Islet precursor cell (in vitro differentiated cells): ENCODE results near the gene CBFA2T3.

Experiments
- DNase-seq: peaks from one replicate; pipeline ENCODE4 v3.0.0-alpha.2; 2018

Gene CBFA2T3

GRCh38 chr16:88936556-88937205 is 40.3 kb downstream of the CBFA2T3 start:
- no peak for DNase-seq

GRCh38 chr16:88936008-88936555 is 40.9 kb downstream of the CBFA2T3 start:
- no peak for DNase-seq

DNA sequence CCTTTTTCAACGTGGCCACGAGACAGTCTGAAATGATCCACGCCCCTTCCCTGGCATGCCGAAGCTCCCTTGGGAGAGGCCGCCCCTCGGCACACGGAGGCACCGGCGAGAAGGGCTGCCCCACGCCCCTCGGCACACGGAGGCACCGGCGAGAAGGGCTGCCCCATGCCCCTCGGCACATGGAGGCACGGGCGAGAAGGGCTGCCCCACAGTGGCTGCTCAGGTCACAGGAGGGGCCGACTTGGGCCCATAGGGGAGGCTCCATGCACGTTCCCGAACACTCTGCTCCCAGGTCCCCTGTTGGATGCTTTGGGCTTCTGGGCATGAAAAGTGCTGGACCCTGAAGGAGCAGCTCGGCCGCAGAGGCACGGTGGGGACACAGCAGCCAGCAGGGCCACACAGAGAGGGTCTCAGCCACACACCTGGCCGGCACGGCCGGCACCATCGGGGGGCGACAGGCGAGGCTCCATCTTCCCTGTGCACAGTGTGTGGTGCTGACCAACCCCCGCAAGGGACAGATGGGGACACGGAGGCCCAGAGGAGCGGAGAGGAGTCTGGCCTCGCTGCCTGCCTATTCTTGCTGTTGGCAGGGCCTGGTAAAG is 42.8 kb downstream of the CBFA2T3 start:
- DNase-seq = no peak

GRCh38 chr16:88932929-88933328 is 44.1 kb downstream of the CBFA2T3 start:
- no peak for DNase-seq

DNA sequence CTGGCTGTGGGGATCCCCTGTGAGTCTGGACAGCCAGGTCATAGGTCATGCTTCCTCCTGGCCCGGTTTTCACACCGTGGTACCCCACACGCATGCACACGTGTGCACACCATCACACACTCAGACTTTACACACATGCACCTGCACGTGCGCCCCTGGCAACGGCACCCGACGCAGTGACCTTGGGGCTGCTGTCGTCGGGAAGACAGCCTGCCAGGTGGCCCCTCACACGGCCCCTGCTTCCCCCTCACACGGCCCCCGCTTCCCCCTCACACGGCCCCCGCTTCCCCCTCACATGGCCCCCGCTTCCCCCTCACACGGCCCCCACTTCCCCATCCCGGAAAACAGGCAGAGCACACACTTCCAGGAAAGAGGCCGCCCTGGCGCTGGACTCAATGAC is 45.1 kb downstream of the CBFA2T3 start:
- no peak for DNase-seq

GRCh38 chr16:88931373-88931900 is 45.6 kb downstream of the CBFA2T3 start:
- DNase-seq = no peak

DNA sequence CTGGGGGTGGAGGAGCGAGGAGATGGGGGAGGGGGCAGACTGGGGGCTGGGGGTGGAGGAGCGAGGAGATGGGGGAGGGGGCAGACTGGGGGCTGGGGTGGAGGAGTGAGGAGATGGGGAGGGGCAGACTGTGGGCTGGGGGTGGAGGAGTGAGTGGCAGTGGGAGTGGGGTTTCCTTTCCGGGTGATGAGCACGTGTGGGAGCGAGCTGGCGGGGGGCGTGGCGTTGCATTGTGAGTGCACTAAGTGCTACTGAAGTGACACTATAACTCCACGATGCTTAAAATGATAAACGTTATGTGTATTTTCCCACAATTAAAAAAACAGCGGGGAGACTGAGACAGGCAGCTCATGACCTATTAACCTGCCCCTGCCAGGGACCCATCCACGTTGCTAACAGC is 46.3 kb downstream of the CBFA2T3 start:
- no peak for DNase-seq

GRCh38 chr16:88929091-88929445 is 47.9 kb downstream of the CBFA2T3 start:
- DNase-seq = no peak

GRCh38 chr16:88928405-88929090 is 48.5 kb downstream of the CBFA2T3 start:
- DNase-seq = no peak

GRCh38 chr16:88927661-88928060 is 49.3 kb downstream of the CBFA2T3 start:
- no peak for DNase-seq

DNA sequence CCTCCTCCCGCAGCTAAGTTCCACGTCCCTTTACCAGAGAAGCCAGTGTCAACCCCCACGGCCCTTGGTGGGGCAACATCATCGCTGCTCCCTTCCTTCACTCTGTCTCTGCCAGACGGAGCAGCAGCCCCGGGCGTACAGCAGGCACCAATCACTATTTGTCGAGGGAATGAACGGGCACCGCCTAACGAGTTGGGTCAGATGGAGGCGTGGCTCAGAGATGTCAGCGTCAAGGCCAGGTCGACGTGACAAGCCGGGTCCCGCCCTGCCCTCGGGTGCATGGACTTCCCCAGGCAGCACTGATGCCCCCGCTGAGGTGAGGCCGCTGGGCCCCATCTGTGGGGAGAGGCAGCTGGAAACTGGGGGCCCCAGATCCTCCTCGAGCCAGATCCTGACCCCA is 50.0 kb downstream of the CBFA2T3 start:
- DNase-seq = no peak

- DNase-seq = peak; percentile 87
Observed at GRCh38 chr16:88926374-88926990, 50.5 kb downstream of the CBFA2T3 start.

DNA sequence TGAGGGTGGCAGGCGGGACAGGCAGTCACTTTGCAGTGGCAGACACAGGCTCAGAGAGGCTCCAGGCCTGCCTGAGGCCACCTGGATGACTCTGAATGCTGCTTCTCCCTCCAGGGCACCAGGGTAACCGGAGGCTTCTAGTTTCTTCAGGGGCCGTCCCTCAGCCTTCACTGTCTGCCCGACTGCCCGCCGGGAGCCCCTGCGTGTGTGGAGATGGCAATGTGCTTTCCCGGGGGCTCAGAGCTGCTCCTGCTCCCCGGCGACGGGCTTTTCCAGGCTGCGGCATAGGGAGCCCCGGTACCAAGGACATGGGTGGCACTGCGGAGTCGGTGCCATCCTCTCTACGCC is 51.5 kb downstream of the CBFA2T3 start:
- no peak for DNase-seq

DNA sequence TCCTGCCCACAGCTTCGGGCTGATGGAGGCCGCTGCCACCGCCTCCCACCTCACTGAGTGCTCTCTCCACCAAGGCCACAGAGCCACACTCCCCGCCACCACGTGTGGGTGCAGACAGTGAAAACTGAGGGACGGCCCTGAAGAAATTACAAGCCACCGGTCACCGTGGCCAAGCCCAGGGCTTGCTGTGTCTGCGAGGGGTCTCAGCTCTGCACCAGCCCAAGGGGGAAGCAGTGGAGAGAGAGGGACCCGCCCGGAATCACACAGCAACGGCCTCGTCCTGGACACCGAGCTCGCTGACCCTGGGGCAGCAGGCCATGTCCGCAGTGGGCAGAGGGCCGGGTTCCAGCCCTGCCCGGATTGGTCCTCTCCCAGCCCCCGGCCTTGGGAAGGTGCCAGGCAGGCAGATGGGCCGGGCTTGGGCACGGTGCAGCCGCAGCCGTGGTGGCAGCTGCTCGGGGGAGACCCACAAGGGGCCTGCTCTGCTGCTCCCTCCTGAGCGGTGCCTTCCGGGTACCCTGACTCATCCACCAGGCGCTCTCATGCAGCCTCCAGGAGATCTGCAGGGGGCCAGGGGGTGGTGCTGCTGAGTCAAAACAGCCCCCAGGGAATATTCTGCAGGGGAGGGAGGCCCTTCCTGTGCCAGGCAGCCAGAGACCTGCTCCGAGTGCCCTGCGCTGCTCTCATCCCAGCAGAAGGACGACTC is 52.0 kb downstream of the CBFA2T3 start:
- peak; percentile 96 for DNase-seq

GRCh38 chr16:88923926-88924833 is 52.8 kb downstream of the CBFA2T3 start:
- peak; percentile 78 for DNase-seq

- no peak for DNase-seq
Observed at GRCh38 chr16:88923450-88923849, 53.6 kb downstream of the CBFA2T3 start.

DNA sequence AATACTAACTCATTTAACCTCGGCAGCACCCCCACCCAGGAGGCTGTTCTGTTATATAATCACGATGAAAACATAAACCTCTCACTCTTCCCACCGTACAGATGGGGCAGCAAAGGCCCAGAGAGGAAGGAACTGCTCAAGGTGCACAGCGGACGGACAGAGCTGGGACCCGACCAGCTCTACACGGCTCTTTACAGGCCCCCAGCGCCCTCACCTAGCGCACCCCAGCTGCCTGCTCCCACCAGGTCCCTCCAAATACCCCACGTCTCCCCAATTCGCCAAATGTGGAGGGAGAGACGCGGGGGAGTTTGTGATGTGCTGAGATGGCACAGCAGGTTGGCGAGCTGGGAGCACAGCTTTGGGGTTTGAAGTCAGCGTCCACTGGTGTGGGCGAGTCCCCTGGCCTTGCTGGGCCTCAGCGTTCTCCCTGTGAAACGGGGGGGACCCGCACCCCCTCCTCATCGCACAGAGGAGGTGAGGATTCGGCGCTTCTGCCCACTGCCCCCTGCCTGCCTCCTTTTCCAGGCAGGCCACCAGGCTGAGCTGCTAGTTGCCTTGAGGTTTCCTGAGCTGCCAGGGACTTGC is 54.1 kb downstream of the CBFA2T3 start:
- no peak for DNase-seq

GRCh38 chr16:88922114-88922825 is 54.7 kb downstream of the CBFA2T3 start:
- DNase-seq = peak; percentile 81

GRCh38 chr16:88921591-88921990 is 55.4 kb downstream of the CBFA2T3 start:
- no peak for DNase-seq
